GDM1 (cell line): Measurements from ENCODE around the gene ZNF511.
A peak's percentile ranks its signal among the peaks of the same experiment; 100 is the strongest.
"Not testable (repeated sequence)": the region's sequence is repeated elsewhere in the genome, so short reads cannot be mapped to it uniquely, and the experiment has no call there.

ENCODE experiments used
- DNase-seq: peaks from one replicate; lab custom pipeline; 2025; lab: John Stamatoyannopoulos, UW

The ZNF511 gene

GRCh38 chr10:133308421-133309099 is at the start of gene ZNF511, which contains the start of gene TUBGCP2:
ZNF511 (plus strand) TSS chr10:133308914; CDS start chr10:133308944, 30 bp downstream.
TUBGCP2 (minus strand) TSS chr10:133308872; CDS start chr10:133302941, 5,931 bp downstream.
- peak; percentile 84 for DNase-seq

GRCh38 chr10:133259602-133259989 is 49.1 kb upstream of the ZNF511 start:
- no peak for DNase-seq

- DNase-seq: no peak
Measured at GRCh38 chr10:133260895-133261725, 47.6 kb upstream of the ZNF511 start.

GRCh38 chr10:133261726-133262325 is 46.9 kb upstream of the ZNF511 start:
- DNase-seq: peak; percentile 46

- no peak for DNase-seq
Measured at GRCh38 chr10:133262696-133263095, 46.0 kb upstream of the ZNF511 start.

GRCh38 chr10:133263674-133264073 is 45.0 kb upstream of the ZNF511 start:
- DNase-seq: no peak

GRCh38 chr10:133264461-133264860 is 44.3 kb upstream of the ZNF511 start:
- no peak for DNase-seq

GRCh38 chr10:133265052-133265451 is 43.7 kb upstream of the ZNF511 start:
- DNase-seq: not testable (repeated sequence)

GRCh38 chr10:133266056-133266795 is 42.5 kb upstream of the ZNF511 start:
- no peak for DNase-seq

- no peak for DNase-seq
Measured at GRCh38 chr10:133267293-133267692, 41.4 kb upstream of the ZNF511 start.

- no peak for DNase-seq
Measured at GRCh38 chr10:133267829-133268228, 40.9 kb upstream of the ZNF511 start.

GRCh38 chr10:133268532-133268931 is 40.2 kb upstream of the ZNF511 start:
- no peak for DNase-seq

- DNase-seq: no peak
Measured at GRCh38 chr10:133269367-133269766, 39.3 kb upstream of the ZNF511 start.

GRCh38 chr10:133270204-133270603 is 38.5 kb upstream of the ZNF511 start:
- no peak for DNase-seq

- no peak for DNase-seq
Measured at GRCh38 chr10:133270773-133271297, 37.9 kb upstream of the ZNF511 start.

- no peak for DNase-seq
Measured at GRCh38 chr10:133271521-133272300, 37.0 kb upstream of the ZNF511 start.

- DNase-seq: no peak
Measured at GRCh38 chr10:133272301-133272963, 36.3 kb upstream of the ZNF511 start.

- no peak for DNase-seq
Measured at GRCh38 chr10:133272964-133273420, 35.7 kb upstream of the ZNF511 start.

GRCh38 chr10:133273534-133274143 is 35.1 kb upstream of the ZNF511 start:
- no peak for DNase-seq
